HG03066 (cell line): Measurements from ENCODE around the gene INPP4B.

Experiments used
- ATAC-seq: cut with Tn5 transposase; IDR thresholded peaks from one replicate; pipeline ENCODE4 v1.9.1; 2021; ENCODE audit warnings: low read depth; ENCODE audit not compliant: unreplicated experiment

INPP4B gene

GRCh38 chr4:142846108-142846728, at the start of gene INPP4B:
INPP4B (minus strand) TSS chr4:142846301.
- ATAC-seq = no peak

GRCh38 chr4:142893012-142893411, 46.9 kb upstream of the INPP4B start:
- no peak for ATAC-seq

- ATAC-seq = no peak
These were observed 40.5 kb upstream of the INPP4B start for GRCh38 chr4:142886566-142886965.

GRCh38 chr4:142883040-142883832, 37.1 kb upstream of the INPP4B start:
- ATAC-seq = no peak

- no peak for ATAC-seq
These were observed 36.1 kb upstream of the INPP4B start for GRCh38 chr4:142882159-142882558.

- no peak for ATAC-seq
These were observed 35.2 kb upstream of the INPP4B start for GRCh38 chr4:142881331-142881730.

- ATAC-seq = no peak
These were observed 29.0 kb upstream of the INPP4B start for GRCh38 chr4:142875117-142875516.

GRCh38 chr4:142874684-142875083, 28.6 kb upstream of the INPP4B start:
- no peak for ATAC-seq

GRCh38 chr4:142866685-142867084, 20.6 kb upstream of the INPP4B start:
- no peak for ATAC-seq

- ATAC-seq = no peak
These were observed 15.2 kb upstream of the INPP4B start for GRCh38 chr4:142861351-142861750.

GRCh38 chr4:142858965-142859364, 12.9 kb upstream of the INPP4B start:
- ATAC-seq = no peak

GRCh38 chr4:142858446-142858845, 12.3 kb upstream of the INPP4B start:
- ATAC-seq = no peak

- no peak for ATAC-seq
These were observed 10.5 kb upstream of the INPP4B start for GRCh38 chr4:142856576-142856975.

GRCh38 chr4:142850478-142850877, 4.4 kb upstream of the INPP4B start:
- no peak for ATAC-seq

GRCh38 chr4:142846729-142847596, 862 bp upstream of the INPP4B start:
- ATAC-seq = peak; percentile 48

GRCh38 chr4:142845293-142846107, 601 bp downstream of the INPP4B start:
- no peak for ATAC-seq

- ATAC-seq = no peak
These were observed 1.3 kb downstream of the INPP4B start for GRCh38 chr4:142844782-142845181.

- no peak for ATAC-seq
These were observed 5.5 kb downstream of the INPP4B start for GRCh38 chr4:142840516-142841123.

- ATAC-seq = no peak
These were observed 7.3 kb downstream of the INPP4B start for GRCh38 chr4:142838778-142839177.

- no peak for ATAC-seq
These were observed 14.1 kb downstream of the INPP4B start for GRCh38 chr4:142832022-142832421.
